NCI-H1105 (cell line): ENCODE data around the gene TM4SF18.

ENCODE experiments used
- DNase-seq: peaks from one replicate; lab custom pipeline; 2025; lab: John Stamatoyannopoulos, UW

Gene TM4SF18

GRCh38 chr3:149330609-149331331 is 2.7 kb downstream of the TM4SF18 start:
- peak; percentile 27 for DNase-seq

GRCh38 chr3:149327156-149327555 is 6.3 kb downstream of the TM4SF18 start:
- DNase-seq, result no peak

- no peak for DNase-seq
These were observed 7.9 kb downstream of the TM4SF18 start for GRCh38 chr3:149325581-149325980.

- no peak for DNase-seq
These were observed 9.1 kb downstream of the TM4SF18 start for GRCh38 chr3:149324332-149324731.

GRCh38 chr3:149321640-149322039 is 11.8 kb downstream of the TM4SF18 start:
- no peak for DNase-seq

GRCh38 chr3:149321136-149321535 is 12.3 kb downstream of the TM4SF18 start:
- DNase-seq, result no peak

GRCh38 chr3:149319750-149320149 is 13.7 kb downstream of the TM4SF18 start:
- DNase-seq, result no peak

GRCh38 chr3:149317072-149317471 is 16.4 kb downstream of the TM4SF18 start:
- no peak for DNase-seq

- no peak for DNase-seq
These were observed 17.0 kb downstream of the TM4SF18 start for GRCh38 chr3:149316437-149316836.

GRCh38 chr3:149315694-149316093 is 17.7 kb downstream of the TM4SF18 start:
- no peak for DNase-seq

- DNase-seq, result no peak
These were observed 18.4 kb downstream of the TM4SF18 start for GRCh38 chr3:149314807-149315578.

- no peak for DNase-seq
These were observed 19.9 kb downstream of the TM4SF18 start for GRCh38 chr3:149313542-149313941.

- DNase-seq, result no peak
These were observed 22.5 kb downstream of the TM4SF18 start for GRCh38 chr3:149310796-149311534.

- DNase-seq, result no peak
These were observed 26.0 kb downstream of the TM4SF18 start for GRCh38 chr3:149307435-149307783.

GRCh38 chr3:149306751-149307434 is 26.5 kb downstream of the TM4SF18 start:
- no peak for DNase-seq

GRCh38 chr3:149305376-149305775 is 28.1 kb downstream of the TM4SF18 start:
- DNase-seq, result no peak

GRCh38 chr3:149299938-149300801 is 33.3 kb downstream of the TM4SF18 start:
- peak; percentile 27 for DNase-seq

- DNase-seq, result no peak
These were observed 36.5 kb downstream of the TM4SF18 start for GRCh38 chr3:149296972-149297371.

- DNase-seq, result no peak
These were observed 40.8 kb downstream of the TM4SF18 start for GRCh38 chr3:149292666-149293065.

GRCh38 chr3:149291178-149291577 is 42.3 kb downstream of the TM4SF18 start:
- peak; percentile 3 for DNase-seq

GRCh38 chr3:149288655-149289054 is 44.8 kb downstream of the TM4SF18 start:
- DNase-seq, result no peak
